ENCODE data around the gene TEX101.
"Not testable (repeated sequence)": the region's sequence is repeated elsewhere in the genome, so short reads cannot be mapped to it uniquely, and the experiment has no call there.

TEX101 gene, protein sequence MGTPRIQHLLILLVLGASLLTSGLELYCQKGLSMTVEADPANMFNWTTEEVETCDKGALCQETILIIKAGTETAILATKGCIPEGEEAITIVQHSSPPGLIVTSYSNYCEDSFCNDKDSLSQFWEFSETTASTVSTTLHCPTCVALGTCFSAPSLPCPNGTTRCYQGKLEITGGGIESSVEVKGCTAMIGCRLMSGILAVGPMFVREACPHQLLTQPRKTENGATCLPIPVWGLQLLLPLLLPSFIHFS

DNA sequence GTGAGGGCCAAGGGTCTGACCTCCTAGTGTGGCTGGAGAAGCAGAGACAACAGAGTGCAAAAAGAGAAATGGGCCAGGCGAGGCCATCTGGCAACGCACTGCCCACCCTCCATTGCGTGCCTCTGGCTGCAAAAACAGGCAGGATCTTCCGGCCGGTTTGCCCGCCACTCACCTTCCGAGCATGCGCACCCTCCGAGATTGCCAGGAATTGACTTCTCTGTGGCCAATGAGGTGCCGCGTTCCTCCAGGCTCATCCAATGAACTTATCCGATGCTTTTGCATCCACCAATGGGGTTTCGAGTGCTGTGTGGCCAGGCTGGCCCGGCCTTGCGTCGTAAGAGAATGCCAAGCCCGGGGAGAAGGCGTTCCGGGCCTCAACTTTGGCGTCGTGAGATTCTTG is at the start of gene TEX101:
Gene TEX101, plus strand, starts transcription at position 337 of the 400 bp plus-strand sequence. CDS start 1,030 bp downstream, outside the sequence.
- DNase-seq = no peak

GRCh38 chr19:43365677-43366076 is 49.0 kb upstream of the TEX101 start:
- not testable (repeated sequence) for DNase-seq

GRCh38 chr19:43367822-43368221 is 46.9 kb upstream of the TEX101 start:
- no peak for DNase-seq

DNA sequence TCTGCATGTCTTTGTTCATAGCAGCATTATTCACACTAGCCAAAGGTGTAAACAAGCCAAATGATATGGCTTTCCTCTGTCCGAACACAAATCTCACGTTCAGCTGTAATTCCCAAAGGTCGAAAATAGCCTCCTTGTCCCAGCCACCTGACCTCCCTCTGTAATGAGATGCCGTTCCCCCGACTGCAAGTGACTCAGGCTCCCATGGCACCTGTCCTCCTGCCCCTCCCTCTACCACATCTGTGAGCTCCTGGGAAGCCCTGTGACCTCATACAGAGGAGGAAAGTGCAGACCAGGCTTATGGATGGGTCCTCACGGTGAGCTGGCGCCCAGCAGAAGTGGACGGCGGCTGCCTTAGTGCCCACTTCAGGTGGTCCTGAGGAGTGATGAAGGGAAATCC is 45.8 kb upstream of the TEX101 start:
- DNase-seq = not testable (repeated sequence)

GRCh38 chr19:43371909-43372308 is 42.8 kb upstream of the TEX101 start:
- no peak for DNase-seq

DNA sequence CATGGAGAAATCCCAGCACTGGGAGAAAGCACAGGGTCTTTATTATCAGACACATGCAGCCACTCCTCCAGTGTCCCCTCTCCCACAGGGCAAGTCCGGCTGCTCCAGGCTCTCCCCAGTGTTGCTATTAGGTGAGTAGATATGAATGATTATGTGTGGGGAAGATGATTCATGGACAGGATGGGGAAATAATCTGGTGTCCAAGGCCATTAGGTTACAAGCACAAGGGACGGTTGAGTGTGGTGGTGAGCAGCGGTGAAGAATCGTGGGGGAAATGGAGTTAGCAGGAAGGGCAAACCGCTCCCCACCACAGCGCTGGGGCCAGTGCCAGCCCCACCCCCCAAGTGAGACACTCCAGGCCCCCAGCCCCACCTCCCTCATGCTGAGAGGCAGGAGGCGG is 42.2 kb upstream of the TEX101 start:
- DNase-seq = no peak

GRCh38 chr19:43377624-43378023 is 37.1 kb upstream of the TEX101 start:
- not testable (repeated sequence) for DNase-seq

DNA sequence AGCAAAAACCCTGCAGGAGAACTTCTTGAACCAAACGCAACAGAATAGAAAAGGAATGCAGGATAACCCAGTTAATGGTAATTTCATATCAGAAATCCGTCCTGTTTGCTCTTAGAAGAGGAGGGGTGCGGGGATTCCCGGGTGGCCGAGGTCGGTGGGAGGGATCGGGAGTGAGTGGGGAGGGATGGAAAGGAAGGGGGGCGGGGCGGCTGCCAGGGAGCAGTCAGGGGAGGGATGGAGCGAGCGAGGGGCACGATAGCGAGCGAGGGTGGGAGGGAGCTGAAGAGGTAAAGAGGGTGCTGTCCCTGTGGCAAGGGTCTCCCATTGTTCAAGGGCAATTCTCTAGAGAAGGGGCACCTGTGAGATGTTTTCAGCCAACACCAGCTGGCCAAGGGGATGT is 34.7 kb upstream of the TEX101 start:
- no peak for DNase-seq

DNA sequence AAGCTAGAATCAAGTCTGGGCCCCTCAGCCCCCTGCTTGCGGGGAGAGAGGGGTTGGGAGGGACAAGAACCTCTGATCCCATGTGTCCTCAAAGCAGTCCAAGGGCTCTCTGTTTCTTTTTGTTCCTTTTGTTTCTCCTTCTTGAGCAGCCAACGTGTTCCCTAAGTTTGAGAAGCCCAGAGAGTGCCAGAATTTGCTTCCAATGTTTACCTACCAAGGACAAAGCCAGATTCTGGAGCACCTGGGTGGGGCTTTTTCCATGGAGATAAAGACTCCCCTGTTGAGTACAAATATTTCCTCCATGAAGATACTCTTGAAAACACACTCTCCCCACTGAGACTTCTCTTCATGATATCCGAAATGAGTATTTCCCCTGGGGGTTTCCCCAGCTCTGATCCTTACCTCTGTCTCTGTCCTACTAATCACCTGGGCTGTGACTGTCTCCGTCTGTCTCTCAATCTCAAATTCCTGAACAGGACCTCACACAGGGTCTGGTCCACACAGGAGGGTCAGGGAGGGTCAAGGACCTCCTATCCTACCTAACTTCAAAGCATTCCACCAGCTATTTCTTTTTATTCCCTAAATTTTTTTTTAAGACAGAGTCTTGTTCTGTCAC is 33.8 kb upstream of the TEX101 start:
- DNase-seq = no peak

DNA sequence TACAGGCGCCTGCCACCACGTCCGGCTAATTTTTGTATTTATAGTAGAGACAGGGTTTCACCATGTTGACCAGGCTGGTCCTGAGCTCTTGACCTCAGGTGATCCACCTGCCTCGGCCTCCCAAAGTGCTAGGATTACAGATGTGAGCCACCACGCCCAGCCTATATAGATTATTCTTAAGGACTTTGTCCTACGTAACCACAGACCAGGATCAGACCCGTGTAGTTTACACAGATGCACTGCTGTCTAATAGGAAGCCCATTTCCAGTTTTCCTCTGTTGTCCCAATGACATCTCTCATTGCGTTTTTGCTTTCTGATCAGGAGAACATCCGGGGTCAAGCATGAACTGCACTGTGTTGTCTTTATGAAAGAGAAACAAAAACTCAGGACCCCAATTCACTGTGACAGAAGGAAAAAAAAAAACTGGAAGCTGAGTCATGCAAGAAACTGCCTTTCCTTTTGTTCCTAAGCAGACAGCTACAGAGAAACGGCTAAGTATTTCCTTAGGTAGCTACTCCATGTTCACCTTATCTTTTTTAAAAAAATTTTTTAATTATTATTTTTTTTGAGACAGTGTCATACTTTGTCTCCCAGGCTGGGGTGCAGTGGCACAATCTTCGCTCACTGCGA is 32.0 kb upstream of the TEX101 start:
- DNase-seq = not testable (repeated sequence)

DNA sequence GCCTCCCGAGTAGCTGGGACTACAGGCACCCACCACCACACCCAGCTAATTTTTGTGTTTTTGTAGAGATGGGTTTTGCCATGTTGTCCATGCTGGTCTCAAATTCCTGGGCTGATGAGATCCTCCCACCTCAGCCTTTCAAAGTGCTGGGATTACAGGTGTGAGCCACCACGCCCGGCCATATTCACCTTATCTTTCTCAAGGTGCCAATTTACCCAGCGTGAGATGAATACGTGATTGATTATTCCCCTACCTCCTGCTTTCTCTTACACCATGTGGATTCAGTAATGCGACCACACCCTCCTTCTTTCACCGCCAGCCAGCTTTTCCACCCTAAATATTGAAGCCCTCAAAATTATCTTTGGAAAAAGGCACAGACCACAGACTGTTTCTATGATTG is 31.4 kb upstream of the TEX101 start:
- not testable (repeated sequence) for DNase-seq

DNA sequence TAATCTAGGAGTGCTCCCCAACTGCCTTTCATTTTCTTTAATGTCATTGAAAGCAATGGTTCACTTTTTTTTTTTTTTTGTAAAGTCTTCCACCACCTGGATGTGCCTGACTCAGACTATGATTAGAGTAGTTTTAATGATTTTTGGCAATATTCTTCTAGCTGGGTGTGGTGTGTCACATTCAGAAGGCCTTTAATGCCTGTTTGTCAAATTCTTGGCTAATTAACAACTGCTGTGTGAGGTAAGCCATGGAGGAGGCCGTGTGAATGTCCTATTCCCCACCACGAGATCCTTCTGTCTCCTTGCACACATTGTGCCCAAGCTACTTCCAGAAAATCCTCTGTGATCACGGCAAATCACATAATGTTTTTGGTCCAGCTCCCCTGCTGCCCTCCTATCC is 30.9 kb upstream of the TEX101 start:
- not testable (repeated sequence) for DNase-seq

- DNase-seq = not testable (repeated sequence)
These were observed 23.7 kb upstream of the TEX101 start for GRCh38 chr19:43390903-43391551.

GRCh38 chr19:43391552-43391935 is 23.1 kb upstream of the TEX101 start:
- DNase-seq = not testable (repeated sequence)

- DNase-seq = not testable (repeated sequence)
These were observed 21.2 kb upstream of the TEX101 start for GRCh38 chr19:43393501-43393900.

DNA sequence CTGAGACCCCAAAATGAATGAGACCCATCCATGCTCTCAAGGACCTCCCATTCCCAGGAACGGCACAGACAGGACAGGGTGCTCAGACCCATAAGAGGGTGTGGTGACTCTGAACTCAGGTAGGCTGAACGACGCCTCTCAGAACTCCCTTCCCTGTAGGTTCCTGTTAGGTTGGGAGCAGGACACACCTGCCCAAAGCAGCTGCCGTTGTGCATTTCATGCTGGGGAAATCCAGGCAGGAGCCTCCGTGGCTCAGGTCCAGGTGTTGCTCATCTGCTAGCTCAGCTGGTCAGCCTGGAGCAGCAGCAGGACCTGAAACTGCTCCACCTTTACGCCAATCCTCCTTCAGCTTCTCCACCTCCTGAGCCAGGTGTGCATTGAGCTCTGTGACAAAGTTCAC is 19.1 kb upstream of the TEX101 start:
- DNase-seq = no peak

DNA sequence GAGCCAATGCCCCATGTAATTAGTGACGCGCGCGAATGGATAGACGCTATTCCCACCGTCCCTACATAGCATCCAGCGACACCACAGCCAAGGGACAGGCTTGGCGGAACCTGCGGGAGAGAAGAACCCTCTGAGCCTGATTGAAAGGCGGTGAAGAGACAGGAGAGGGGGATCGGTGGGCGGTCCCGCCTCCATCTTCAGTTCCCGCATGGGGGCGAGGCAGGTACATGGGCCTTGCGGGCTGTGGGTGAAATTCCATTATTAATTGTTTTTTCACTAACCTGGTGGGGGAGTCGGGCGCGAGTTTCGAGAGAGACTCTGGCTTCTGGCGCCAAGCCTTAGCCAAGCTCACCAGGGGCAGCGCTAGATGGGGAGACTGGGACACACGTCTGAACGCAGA is 8.4 kb upstream of the TEX101 start:
- DNase-seq = no peak

DNA sequence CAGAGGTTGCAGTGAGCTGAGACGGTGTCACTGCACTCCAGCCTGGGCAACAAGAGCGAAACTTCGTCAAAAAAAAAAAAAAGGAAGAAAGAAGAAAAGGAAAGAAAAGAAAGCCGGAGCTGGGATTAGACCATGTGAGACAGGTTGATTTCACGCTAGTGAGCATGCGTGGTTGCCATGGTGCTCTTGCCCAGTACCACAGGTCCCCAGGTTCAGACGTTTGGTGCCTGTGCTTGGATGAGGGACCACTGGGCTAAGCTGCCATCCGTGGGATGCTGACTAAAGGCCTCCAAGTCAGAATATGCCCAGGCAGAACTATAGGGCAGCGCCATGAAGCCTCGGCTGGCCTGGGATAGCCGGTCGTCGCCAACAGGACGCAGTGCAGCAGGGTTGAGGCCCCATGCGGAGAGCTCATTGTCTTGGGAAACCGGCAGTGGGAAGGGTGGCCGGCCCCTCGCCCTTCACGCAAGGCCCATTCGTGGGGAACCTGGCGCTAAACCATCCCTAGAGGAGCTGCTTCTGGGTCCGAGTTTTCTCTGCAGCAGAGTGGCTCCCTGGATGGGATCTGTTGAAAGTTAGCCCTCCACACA is 7.2 kb upstream of the TEX101 start:
- no peak for DNase-seq

DNA sequence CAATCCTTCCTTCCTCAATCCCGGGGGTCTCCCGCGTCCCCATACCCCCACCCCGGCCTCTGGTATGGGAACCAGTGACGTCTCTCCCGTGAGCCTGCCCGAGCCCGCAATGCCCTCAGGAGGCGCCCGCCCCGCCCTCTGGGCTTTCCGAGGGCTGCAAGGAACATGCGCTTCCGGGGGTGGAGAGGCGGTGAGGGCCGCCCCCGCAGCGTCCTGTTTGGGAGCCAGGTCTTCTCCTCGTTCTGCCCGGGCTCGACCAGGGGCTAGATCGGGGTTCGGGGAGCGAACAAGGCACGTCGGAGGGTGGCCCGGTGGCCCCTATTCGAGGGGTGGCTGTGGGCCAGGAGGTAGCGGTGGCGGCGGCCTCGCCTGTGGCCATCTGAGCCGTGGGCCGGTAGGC is 6.6 kb upstream of the TEX101 start:
- no peak for DNase-seq

DNA sequence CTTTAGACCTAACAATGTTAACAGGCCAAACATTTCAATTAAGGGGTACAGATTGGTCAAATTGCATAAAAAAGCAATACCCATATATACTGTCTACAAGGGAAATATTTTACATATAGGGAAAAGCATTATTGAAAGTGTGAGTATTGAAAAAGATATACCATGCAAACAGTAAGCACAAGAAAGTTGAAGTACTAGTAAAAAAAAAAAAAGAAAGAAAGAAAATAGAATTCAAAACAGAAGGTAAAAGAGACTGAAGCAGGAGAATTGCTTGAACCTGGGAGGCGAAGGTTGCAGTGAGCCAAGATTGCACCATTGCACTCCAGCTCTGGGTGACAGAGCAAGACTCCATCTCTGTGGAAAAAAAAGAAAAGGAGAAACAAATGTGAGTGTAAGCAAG is 5.3 kb upstream of the TEX101 start:
- no peak for DNase-seq

DNA sequence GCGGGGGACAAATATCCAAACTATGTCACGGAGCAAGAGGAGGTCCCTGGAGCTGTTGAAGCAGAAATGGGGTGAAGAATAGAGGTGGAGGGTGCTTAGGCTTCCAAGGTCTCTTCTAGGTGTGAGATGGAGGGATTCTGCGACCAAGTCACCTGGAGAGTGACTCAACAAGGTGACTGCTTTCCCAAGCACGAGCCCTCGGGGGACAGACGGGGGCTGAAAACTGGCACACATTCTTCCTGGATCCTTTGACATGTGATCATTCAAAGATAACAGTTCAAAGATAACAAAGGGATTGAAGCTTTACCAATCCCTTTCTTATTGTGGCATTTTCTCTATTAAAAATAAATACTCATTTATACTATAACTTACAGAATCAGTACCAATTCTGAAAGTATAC is 2.2 kb upstream of the TEX101 start:
- DNase-seq = no peak

DNA sequence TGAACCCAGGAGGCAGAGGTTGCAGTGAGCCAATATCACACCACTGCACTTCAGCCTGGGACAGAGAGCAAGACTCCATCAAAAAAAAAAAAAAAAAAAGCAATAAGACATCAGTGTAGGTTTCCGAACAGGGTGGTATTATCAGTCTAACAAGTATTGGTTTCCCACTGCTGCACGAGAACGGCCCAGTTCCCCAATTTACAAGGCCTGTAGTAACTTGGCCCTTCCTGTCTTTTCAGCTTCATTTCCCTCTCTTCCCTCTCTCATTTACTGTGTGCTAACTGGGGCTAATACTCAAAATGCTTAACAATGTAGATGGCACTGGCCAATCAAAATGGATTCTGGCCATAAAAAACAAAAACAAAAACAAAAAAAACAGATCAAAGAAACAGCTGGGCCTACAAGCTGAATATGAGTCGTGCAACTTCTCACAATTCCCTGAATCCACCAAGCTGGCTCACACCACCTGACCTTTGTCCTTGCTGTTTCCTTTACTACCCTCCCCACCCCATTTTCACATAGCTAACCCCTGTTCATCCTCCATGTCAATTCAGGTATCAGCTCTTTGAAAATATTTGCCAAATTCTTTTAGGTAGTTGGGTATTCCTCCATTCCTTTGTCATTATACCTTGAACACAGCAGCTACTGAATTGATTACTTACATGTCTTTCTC is 2.4 kb downstream of the TEX101 start:
- DNase-seq = no peak

DNA sequence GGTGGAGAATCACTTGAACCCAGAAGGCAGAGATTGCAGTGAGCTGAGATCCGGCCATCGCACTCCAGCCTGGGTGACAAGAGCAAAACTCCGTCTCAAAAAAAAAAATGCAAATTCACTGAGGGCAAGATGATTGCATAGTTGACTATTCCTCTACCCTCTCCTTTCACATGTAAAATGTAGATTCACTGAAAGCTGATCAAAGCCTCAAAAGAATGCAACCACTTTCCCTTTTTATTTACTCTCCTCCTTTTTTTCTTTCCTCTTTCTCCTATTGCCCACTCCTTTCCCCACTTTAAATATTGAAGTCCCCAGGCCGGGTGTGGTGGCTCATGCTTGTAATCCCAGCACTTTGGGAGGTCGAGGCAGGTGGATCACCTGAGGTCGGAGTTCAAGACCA is 6.3 kb downstream of the TEX101 start:
- no peak for DNase-seq
